HG02610 (cell line): ENCODE measurements around the gene RAD23A.
"Not testable (repeated sequence)": the region's sequence is repeated elsewhere in the genome, so short reads cannot be mapped to it uniquely, and the experiment has no call there.

Experiments used
- ATAC-seq: cut with Tn5 transposase; IDR thresholded peaks from one replicate; pipeline ENCODE4 v1.9.1; 2021; ENCODE audit warnings: mild to moderate bottlenecking, moderate library complexity; ENCODE audit not compliant: unreplicated experiment

Gene RAD23A

GRCh38 chr19:12954612-12954962 is 8.9 kb downstream of the RAD23A start:
- no peak for ATAC-seq

- not testable (repeated sequence) for ATAC-seq
Measured at GRCh38 chr19:12955575-12955974, 9.9 kb downstream of the RAD23A start.

GRCh38 chr19:12955996-12956395 is 10.3 kb downstream of the RAD23A start:
- ATAC-seq = no peak

- ATAC-seq = no peak
Measured at GRCh38 chr19:12956446-12957388, 11.1 kb downstream of the RAD23A start, which contains the start of gene GADD45GIP1. Gene GADD45GIP1 (minus strand): TSS chr19:12957223. CDS start chr19:12957212, 11 bp downstream.

- ATAC-seq = not testable (repeated sequence)
Measured at GRCh38 chr19:12957389-12957952, 11.8 kb downstream of the RAD23A start.

GRCh38 chr19:12959481-12959880 is 13.8 kb downstream of the RAD23A start:
- ATAC-seq = no peak

- peak; percentile 77 for ATAC-seq
Measured at GRCh38 chr19:12965017-12965811, 19.6 kb downstream of the RAD23A start.

GRCh38 chr19:12965812-12966135 is 20.1 kb downstream of the RAD23A start:
- no peak for ATAC-seq

- no peak for ATAC-seq
Measured at GRCh38 chr19:12967907-12968306, 22.2 kb downstream of the RAD23A start.

- ATAC-seq = no peak
Measured at GRCh38 chr19:12969292-12969988, 23.8 kb downstream of the RAD23A start, which contains the start of gene DAND5. Gene DAND5 (plus strand): TSS chr19:12969576. CDS start chr19:12969661, 85 bp downstream.

- ATAC-seq = no peak
Measured at GRCh38 chr19:12970070-12970820, 24.6 kb downstream of the RAD23A start.

- no peak for ATAC-seq
Measured at GRCh38 chr19:12973236-12973635, 27.6 kb downstream of the RAD23A start.

GRCh38 chr19:12974301-12975220 is 28.9 kb downstream of the RAD23A start:
- ATAC-seq = no peak

- ATAC-seq = no peak
Measured at GRCh38 chr19:12975221-12975741, 29.6 kb downstream of the RAD23A start.

- ATAC-seq = not testable (repeated sequence)
Measured at GRCh38 chr19:12976109-12976508, 30.4 kb downstream of the RAD23A start.

- no peak for ATAC-seq
Measured at GRCh38 chr19:12979974-12980373, 34.3 kb downstream of the RAD23A start.

- no peak for ATAC-seq
Measured at GRCh38 chr19:12982648-12983047, 37.0 kb downstream of the RAD23A start.

GRCh38 chr19:12983091-12983490 is 37.4 kb downstream of the RAD23A start:
- ATAC-seq = no peak
